Activated B cell treated with CpG ODN at 0.5 μM for 24 hours (primary cell): ENCODE results near the gene TRABD2B. TPM values are rescaled to one million over a fixed set of nuclear protein-coding genes. Genes with fewer than 3 reads are reported as not detected.

Experiments used
- ATAC-seq: fragments of 200-7000 bp; cut with Tn5 transposase; one replicate; pipeline ENCODE4 v1.10.0; 2021; ENCODE audit warnings: low read depth, mild to moderate bottlenecking, moderate library complexity
- CTCF ChIA-PET: fragments of 350-600 bp; sonication (Branson Sonifier 250); formaldehyde crosslinking; loops from one replicate; lab custom pipeline; 2021; ENCODE audit warnings: antibody characterized with exemption; lab: Charles Lee
- POLR2A ChIA-PET: fragments of 350-600 bp; sonication (Branson Sonifier 250); formaldehyde crosslinking; loops from one replicate; lab custom pipeline; 2021; ENCODE audit warnings: antibody characterized with exemption; lab: Charles Lee
- DNase-seq: peaks from one replicate; pipeline ENCODE4 v3.0.0; 2022
- H3K27ac Mint-ChIP-seq: one replicate; pipeline ENCODE4 v1.8.0; 2020; ENCODE audit warnings: mixed read lengths
- H3K27me3 Mint-ChIP-seq: one replicate; pipeline ENCODE4 v1.8.0; 2021; ENCODE audit warnings: mixed read lengths
- H3K36me3 Mint-ChIP-seq: one replicate; pipeline ENCODE4 v1.8.0; 2021; ENCODE audit warnings: low read depth, mixed read lengths
- H3K4me1 Mint-ChIP-seq: one replicate; pipeline ENCODE4 v1.8.0; 2021; ENCODE audit warnings: mixed read lengths
- H3K4me3 Mint-ChIP-seq: one replicate; pipeline ENCODE4 v1.8.0; 2020; ENCODE audit warnings: mild to moderate bottlenecking, mixed read lengths
- H3K9me3 Mint-ChIP-seq: one replicate; pipeline ENCODE4 v1.8.0; 2020; ENCODE audit warnings: mixed read lengths
- CTCF ChIP-seq: fragments of 200-600 bp; IDR thresholded peaks from one replicate; pipeline ENCODE4 v1.8.0; 2022; ENCODE audit warnings: antibody characterized with exemption, mild to moderate bottlenecking
- intact Hi-C: fragments of 100-400 bp; cut with micrococcal nuclease; formaldehyde crosslinking; loops from one replicate; pipeline ENCODE4 v1.15.1; 2024
- total RNA-seq: library from RNA; stranded (reverse); gene quantifications from 2 replicates; pipeline ENCODE4 v1.2.3, GENCODE V29; 2022

The TRABD2B gene
- total RNA-seq, 1 donor from 2014 or later: not detected

- Mint-ChIP-seq H3K27me3 (peaks cover 43% of the 10 kb centered on the region), H3K4me1 (no peaks in the 10 kb centered on the region), H3K36me3 (no peaks in the 10 kb centered on the region), H3K9me3 (no peaks in the 10 kb centered on the region), H3K4me3 (no peak overlapping the region), H3K27ac (no peak overlapping the region)
- intact Hi-C loops: no loop called here
- no peak for TF ChIP-seq CTCF
- DNase-seq (no peak), ATAC-seq (no peak)
- ChIA-PET POLR2A (no interaction called here), CTCF (no interaction called here)
These were observed 13.5 kb downstream of the TRABD2B start for GRCh38 chr1:47983691-47984090.

- ATAC-seq (no peak), DNase-seq (no peak)
- no peak for TF ChIP-seq CTCF
- H3K4me3 Mint-ChIP-seq: no peak overlapping the region
- H3K9me3 Mint-ChIP-seq: no peaks in the 10 kb centered on the region
- intact Hi-C loops: no loop called here
- no peaks in the 10 kb centered on the region for H3K4me1 Mint-ChIP-seq
- ChIA-PET CTCF (no interaction called here), POLR2A (no interaction called here)
- H3K36me3 Mint-ChIP-seq: no peaks in the 10 kb centered on the region
- H3K27me3 Mint-ChIP-seq: peaks cover 34% of the 10 kb centered on the region
- no peak overlapping the region for H3K27ac Mint-ChIP-seq
These were observed 15.4 kb downstream of the TRABD2B start for GRCh38 chr1:47981667-47982350.

GRCh38 chr1:47980501-47980900, 16.7 kb downstream of the TRABD2B start:
- intact Hi-C loops: no loop called here
- CTCF ChIA-PET: no interaction called here
- Mint-ChIP-seq H3K4me1 (no peaks in the 10 kb centered on the region), H3K4me3 (no peak overlapping the region), H3K27ac (no peak overlapping the region), H3K27me3 (peaks cover 30% of the 10 kb centered on the region), H3K36me3 (no peaks in the 10 kb centered on the region), H3K9me3 (no peaks in the 10 kb centered on the region)
- no peak for TF ChIP-seq CTCF
- DNase-seq (no peak), ATAC-seq (no peak)
- POLR2A ChIA-PET: no interaction called here

GRCh38 chr1:47979724-47980123, 17.5 kb downstream of the TRABD2B start:
- DNase-seq (no peak), ATAC-seq (no peak)
- Mint-ChIP-seq H3K4me3 (no peak overlapping the region), H3K9me3 (no peaks in the 10 kb centered on the region), H3K27me3 (peaks cover 27% of the 10 kb centered on the region), H3K36me3 (no peaks in the 10 kb centered on the region), H3K27ac (no peak overlapping the region), H3K4me1 (no peaks in the 10 kb centered on the region)
- ChIA-PET CTCF (no interaction called here), POLR2A (interaction anchor here (0.6 kb wide), 1 partner anchor 13 kb away, joined by 3 read pairs; no protein-coding TSS in a partner anchor)
- TF ChIP-seq CTCF: no peak
- intact Hi-C loops: no loop called here

GRCh38 chr1:47978486-47978885, 18.7 kb downstream of the TRABD2B start:
- Mint-ChIP-seq H3K27me3 (peaks cover 24% of the 10 kb centered on the region), H3K27ac (no peak overlapping the region), H3K36me3 (no peaks in the 10 kb centered on the region), H3K4me3 (no peak overlapping the region), H3K4me1 (no peaks in the 10 kb centered on the region), H3K9me3 (no peaks in the 10 kb centered on the region)
- POLR2A ChIA-PET: no interaction called here
- intact Hi-C loops: no loop called here
- no peak for TF ChIP-seq CTCF
- DNase-seq: no peak
- no peak for ATAC-seq
- CTCF ChIA-PET: no interaction called here
